ES-I3 (cell line): ENCODE data around the gene PCBP3.
"Not testable (repeated sequence)": the region's sequence is repeated elsewhere in the genome, so short reads cannot be mapped to it uniquely, and the experiment has no call there.

Experiments used
- H3K36me3 ChIP-seq: 2 replicates; pipeline ENCODE4 v1.6.1; 2013; ENCODE audit warnings: mild to moderate bottlenecking, low read length, control low read depth, moderate library complexity; ENCODE audit not compliant: insufficient read depth
- H3K4me1 ChIP-seq: 2 replicates; pipeline ENCODE4 v1.6.1; 2013; ENCODE audit warnings: mild to moderate bottlenecking, control low read depth, low read length; ENCODE audit not compliant: insufficient read depth
- H3K9ac ChIP-seq: 2 replicates; pipeline ENCODE4 v1.6.1; 2013; ENCODE audit warnings: low read depth, mild to moderate bottlenecking, low read length, moderate library complexity
- H3K9me3 ChIP-seq: 2 replicates; pipeline ENCODE4 v1.6.1; 2013; ENCODE audit warnings: mild to moderate bottlenecking, low read length, moderate library complexity; ENCODE audit not compliant: control insufficient read depth, insufficient read depth

The PCBP3 gene

DNA sequence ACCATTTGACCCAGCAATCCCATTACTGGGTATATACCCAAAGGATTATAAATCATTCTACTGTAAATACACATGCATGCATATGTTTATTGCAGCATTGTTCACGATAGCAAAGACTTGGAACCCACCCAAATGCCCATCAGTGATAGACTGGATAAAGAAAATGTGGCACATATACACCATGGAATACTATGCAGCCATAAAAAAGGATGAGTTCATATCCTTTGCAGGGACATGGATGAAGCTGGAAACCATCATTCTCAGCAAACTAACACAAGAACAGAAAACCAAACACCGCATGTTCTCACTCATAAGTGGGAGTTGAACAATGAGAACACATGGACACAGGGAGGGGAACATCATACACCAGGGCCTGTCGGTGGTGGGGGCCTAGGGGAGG lies 12.6 kb downstream of the PCBP3 start:
- H3K36me3 ChIP-seq, H3K4me1 ChIP-seq, H3K9ac ChIP-seq, H3K9me3 ChIP-seq: not testable (repeated sequence)

DNA sequence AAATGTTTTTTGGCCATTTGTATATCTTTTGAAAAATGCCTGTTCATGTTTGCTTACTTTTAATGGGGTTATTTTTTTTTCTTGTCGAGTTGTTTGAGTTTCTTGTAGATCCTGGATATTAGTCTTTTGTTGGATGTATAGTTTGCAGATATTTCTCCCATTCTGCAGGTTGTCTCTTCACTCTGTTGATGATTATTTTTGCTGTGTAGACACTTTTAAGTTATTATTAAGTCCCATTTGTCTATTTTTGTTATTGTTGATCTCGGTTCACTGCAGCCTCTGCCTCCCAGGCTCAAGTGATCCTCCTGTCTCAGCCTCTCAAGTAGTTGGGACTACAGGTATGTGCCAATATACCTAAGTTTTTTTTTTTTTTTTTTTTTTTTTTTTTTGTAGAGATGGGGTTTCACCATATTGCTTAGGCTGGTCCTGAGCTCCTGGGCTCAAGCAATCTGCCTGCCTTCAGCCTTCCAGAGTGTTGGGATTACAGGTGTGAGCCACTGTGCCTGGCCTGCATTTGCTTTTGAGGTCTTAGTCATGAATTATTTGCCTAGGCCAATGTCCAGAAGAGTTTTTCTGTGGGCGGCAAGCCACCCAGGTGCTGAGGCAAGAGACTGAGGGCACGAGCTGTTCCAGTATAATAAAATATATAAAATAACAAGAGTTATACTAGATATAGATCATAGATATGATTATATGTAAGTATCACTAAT lies 18.5 kb downstream of the PCBP3 start:
- H3K36me3 ChIP-seq, H3K4me1 ChIP-seq, H3K9me3 ChIP-seq, H3K9ac ChIP-seq: not testable (repeated sequence)

DNA sequence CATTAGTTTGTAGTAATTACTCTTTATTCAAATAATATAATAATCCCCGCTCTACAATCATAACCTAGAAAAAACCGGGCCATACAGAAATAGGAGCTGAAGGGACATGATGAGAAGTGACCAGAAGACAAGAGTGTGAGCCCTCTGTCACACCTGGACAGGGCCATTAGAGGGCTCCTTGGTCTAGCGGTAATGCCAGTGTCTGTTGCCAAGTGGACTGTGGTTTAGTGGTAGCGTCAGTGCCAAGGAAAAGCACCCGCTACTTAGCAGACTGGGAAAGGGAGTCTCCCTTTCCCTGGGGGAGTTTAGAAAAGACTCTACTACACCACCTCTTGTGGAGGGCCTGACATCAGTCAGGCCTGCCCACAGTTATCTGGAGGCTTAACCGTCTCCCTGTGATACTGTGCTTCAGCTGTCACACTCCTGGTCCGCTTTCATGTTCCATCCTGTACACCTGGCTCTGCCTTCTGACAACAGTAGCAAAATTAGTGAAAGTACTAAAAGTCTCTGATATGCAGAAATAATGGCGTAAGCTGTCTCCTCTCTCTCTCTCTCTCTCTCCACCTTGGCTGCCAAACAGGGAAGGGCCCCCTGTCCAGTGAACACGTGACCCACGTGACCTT lies 19.2 kb downstream of the PCBP3 start:
- H3K4me1 ChIP-seq, H3K9ac ChIP-seq, H3K9me3 ChIP-seq, H3K36me3 ChIP-seq: not testable (repeated sequence)

DNA sequence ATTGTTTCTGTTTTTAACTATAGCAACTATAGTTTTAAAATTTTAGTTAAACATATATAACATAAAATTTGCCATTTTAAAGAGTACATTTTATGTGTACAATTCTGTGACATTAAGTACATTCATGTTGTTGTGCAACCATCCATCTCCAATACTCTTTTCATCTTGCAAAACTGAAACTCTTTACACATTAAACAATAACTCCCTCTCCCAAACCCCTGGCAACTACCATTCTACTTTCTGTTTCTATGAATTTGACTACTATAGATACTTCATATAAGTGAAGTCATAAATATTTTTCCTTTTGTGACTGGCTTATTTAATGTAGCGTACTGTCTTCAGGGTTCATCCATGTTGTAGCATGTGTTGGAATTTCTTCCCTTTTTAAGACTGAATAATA lies 25.9 kb downstream of the PCBP3 start:
- Histone ChIP-seq H3K9me3 (peaks cover 4% of the 10 kb centered on the region; the same call in 1 of the 2 replicates), H3K36me3 (no peaks in the 10 kb centered on the region), H3K4me1 (no peaks in the 10 kb centered on the region), H3K9ac (no peak overlapping the region)

DNA sequence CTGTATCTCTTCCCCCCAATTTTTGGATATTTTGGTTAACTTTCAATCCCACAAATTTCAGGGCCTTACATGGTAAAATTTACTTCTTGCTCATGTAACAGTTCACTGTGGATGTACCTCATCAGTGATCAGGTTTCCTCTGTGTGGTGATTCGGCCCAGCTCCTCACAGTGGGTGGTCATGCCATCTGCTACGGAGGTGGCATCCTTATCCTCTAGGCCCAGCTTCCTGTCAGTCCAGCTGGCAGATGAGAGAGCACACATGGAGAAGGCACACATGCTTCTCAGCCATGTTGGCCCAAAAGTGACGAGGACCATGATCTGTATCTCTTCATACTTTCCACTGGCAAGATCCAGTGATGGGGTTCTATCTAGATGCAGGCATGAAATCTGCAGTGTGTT lies 27.2 kb downstream of the PCBP3 start:
- no peaks in the 10 kb centered on the region for H3K9me3 ChIP-seq
- no peaks in the 10 kb centered on the region for H3K4me1 ChIP-seq
- no peak overlapping the region for H3K9ac ChIP-seq
- H3K36me3 ChIP-seq: no peaks in the 10 kb centered on the region

GRCh38 chr21:45678790-45679189 lies 35.3 kb downstream of the PCBP3 start:
- H3K9ac ChIP-seq, H3K9me3 ChIP-seq, H3K4me1 ChIP-seq, H3K36me3 ChIP-seq: not testable (repeated sequence)

GRCh38 chr21:45680215-45680614 lies 36.7 kb downstream of the PCBP3 start:
- no peaks in the 10 kb centered on the region for H3K36me3 ChIP-seq
- no peaks in the 10 kb centered on the region for H3K9me3 ChIP-seq
- H3K4me1 ChIP-seq: no peaks in the 10 kb centered on the region
- no peak overlapping the region for H3K9ac ChIP-seq

- no peaks in the 10 kb centered on the region for H3K36me3 ChIP-seq
- no peaks in the 10 kb centered on the region for H3K4me1 ChIP-seq
- peaks cover 3% of the 10 kb centered on the region; the same call in 1 of the 2 replicates for H3K9me3 ChIP-seq
- no peak overlapping the region for H3K9ac ChIP-seq
Measured at GRCh38 chr21:45695086-45695485, 51.6 kb downstream of the PCBP3 start.

GRCh38 chr21:45698493-45699184 lies 55.1 kb downstream of the PCBP3 start:
- Histone ChIP-seq H3K9ac (no peak overlapping the region), H3K4me1 (no peaks in the 10 kb centered on the region), H3K36me3 (no peaks in the 10 kb centered on the region), H3K9me3 (peaks cover 3% of the 10 kb centered on the region; the same call in 1 of the 2 replicates)

- Histone ChIP-seq H3K9ac (no peak overlapping the region), H3K9me3 (peaks cover 3% of the 10 kb centered on the region; the same call in 1 of the 2 replicates), H3K4me1 (no peaks in the 10 kb centered on the region), H3K36me3 (no peaks in the 10 kb centered on the region)
Measured at GRCh38 chr21:45699251-45699942, 55.9 kb downstream of the PCBP3 start.

GRCh38 chr21:45699966-45700365 lies 56.4 kb downstream of the PCBP3 start:
- Histone ChIP-seq H3K9me3 (peaks cover 3% of the 10 kb centered on the region; the same call in 1 of the 2 replicates), H3K36me3 (no peaks in the 10 kb centered on the region), H3K9ac (no peak overlapping the region), H3K4me1 (no peaks in the 10 kb centered on the region)

GRCh38 chr21:45700461-45700860 lies 56.9 kb downstream of the PCBP3 start:
- Histone ChIP-seq H3K4me1 (no peaks in the 10 kb centered on the region), H3K9me3 (peaks cover 3% of the 10 kb centered on the region; the same call in 1 of the 2 replicates), H3K36me3 (no peaks in the 10 kb centered on the region), H3K9ac (no peak overlapping the region)

DNA sequence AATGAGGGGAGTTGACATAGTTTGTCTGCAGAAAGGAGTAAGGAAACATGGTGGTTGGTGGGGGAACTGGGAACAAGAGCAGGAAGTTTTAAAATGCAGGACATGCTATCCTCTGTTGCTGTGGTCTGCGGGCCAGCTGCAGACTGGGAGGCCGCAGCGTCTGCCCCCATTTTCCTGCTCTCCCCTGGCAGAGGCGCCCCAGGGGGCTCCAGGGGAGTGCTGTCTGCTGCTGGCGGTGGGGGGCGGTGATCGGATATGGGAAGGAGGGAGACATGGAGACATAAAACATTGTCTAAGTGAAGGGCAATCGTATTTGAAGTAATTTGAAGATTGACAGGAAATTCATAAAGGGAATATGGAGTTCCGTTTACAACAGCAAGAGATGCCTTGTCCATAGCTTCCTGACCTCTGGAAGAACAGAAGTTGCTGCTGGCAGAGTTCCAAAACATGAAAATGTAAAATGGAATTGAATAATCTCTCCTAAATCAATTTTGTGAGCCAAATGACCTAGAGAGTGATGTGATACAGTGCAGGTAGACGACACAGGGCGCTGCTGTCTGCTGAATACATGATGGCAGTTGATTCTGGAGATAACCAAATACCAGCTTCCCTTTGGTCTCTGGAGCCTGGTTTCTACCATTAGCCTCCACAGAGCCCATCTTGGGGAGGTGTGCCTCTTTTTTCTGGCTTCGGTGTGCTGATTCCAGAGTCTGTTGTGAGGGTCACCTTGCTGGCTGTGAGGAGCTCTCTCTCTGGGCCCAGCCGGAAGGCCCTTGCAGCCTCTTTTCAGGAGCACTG lies 61.0 kb downstream of the PCBP3 start:
- H3K4me1 ChIP-seq: no peaks in the 10 kb centered on the region; the same call in 1 of the 2 replicates
- no peaks in the 10 kb centered on the region for H3K9me3 ChIP-seq
- no peaks in the 10 kb centered on the region for H3K36me3 ChIP-seq
- no peak overlapping the region for H3K9ac ChIP-seq

- no peaks in the 10 kb centered on the region; the same call in 1 of the 2 replicates for H3K4me1 ChIP-seq
- H3K9ac ChIP-seq: no peak overlapping the region
- H3K36me3 ChIP-seq: no peaks in the 10 kb centered on the region
- H3K9me3 ChIP-seq: no peaks in the 10 kb centered on the region
Measured at GRCh38 chr21:45706299-45706698, 62.8 kb downstream of the PCBP3 start.
